GM12878 (cell line): ENCODE results near the gene PAX2. TPM values are rescaled to one million over a fixed set of nuclear protein-coding genes. Genes with fewer than 3 reads are reported as not detected.

Experiments used
- ATAC-seq: fragments of 200-7000 bp; cut with Tn5 transposase; 3 replicates; pipeline ENCODE4 v1.9.1; 2020; ENCODE audit warnings: mild to moderate bottlenecking, moderate library complexity
- BruUV-seq: library from RNA; stranded (reverse); fragments of 400-500 nt; replicated peaks from 2 replicates; lab custom pipeline; 2021; lab: Mats Ljungman, UMichigan
- CTCF ChIA-PET: fragments of 300-600 bp; sonication (Branson Sonifier 250); formaldehyde crosslinking; extraction: SDS; loops from one replicate; lab custom pipeline; 2021; ENCODE audit warnings: inconsistent platforms; lab: Yijun Ruan, JAX
- POLR2A ChIA-PET: fragments of 350-600 bp; formaldehyde crosslinking; extraction: SDS; loops from one replicate; lab custom pipeline; 2021; ENCODE audit warnings: inconsistent platforms; lab: Charles Lee
- RAD21 ChIA-PET: fragments of 300-600 bp; sonication (Branson Sonifier 250); formaldehyde crosslinking; loops from one replicate; lab custom pipeline; 2023; ENCODE audit warnings: antibody characterized with exemption; ENCODE audit not compliant: unreplicated experiment; lab: Charles Lee
- SMC1A ChIA-PET: fragments of 300-600 bp; sonication (Branson Sonifier 250); formaldehyde crosslinking; loops from one replicate; lab custom pipeline; 2023; ENCODE audit not compliant: unreplicated experiment, uncharacterized antibody; lab: Charles Lee
- DNase-seq: peaks from one replicate; pipeline ENCODE4 v3.0.0-alpha.2; 2011; ENCODE audit warnings: low read depth, low spot score
- FAIRE-seq: peaks from 3 replicates; lab custom pipeline; 2011; peaks lifted over from hg19 to GRCh38; lab: Jason Lieb, UNC
- H2AFZ ChIP-seq: 2 replicates; pipeline ENCODE4 v1.6.0; 2011; ENCODE audit warnings: low read depth, low read length, control low read depth; ENCODE audit not compliant: control insufficient read depth
- H3K27ac ChIP-seq: 2 replicates; pipeline ENCODE4 v1.5.1; 2011; ENCODE audit warnings: control low read depth; ENCODE audit not compliant: control insufficient read depth, insufficient read depth
- H3K27me3 ChIP-seq, 2 experiments: replicated peaks in 1 of 2; 2 replicates each; pipeline versions ENCODE4 v1.6.0 to v1.6.1; 2011; ENCODE audit warnings: low read length in 1 of 2; ENCODE audit not compliant: control insufficient read depth in 2 of 2, insufficient read depth in 2 of 2
- H3K36me3 ChIP-seq, 2 experiments: 2 replicates each; pipeline ENCODE4 v1.5.1; 2011; ENCODE audit warnings: low read length in 1 of 2; ENCODE audit not compliant: control insufficient read depth in 2 of 2, insufficient read depth in 2 of 2
- H3K4me1 ChIP-seq: 2 replicates; pipeline ENCODE4 v1.6.1; 2011; ENCODE audit warnings: mild to moderate bottlenecking, low read length, moderate library complexity, mixed read lengths; ENCODE audit not compliant: control insufficient read depth, insufficient read depth
- H3K4me2 ChIP-seq: 2 replicates; pipeline ENCODE4 v1.6.0; 2011; ENCODE audit warnings: control low read depth; ENCODE audit not compliant: control insufficient read depth, insufficient read depth
- H3K4me3 ChIP-seq: fragments of 200-600 bp; sonication (generic); 2 replicates; pipeline ENCODE4 v1.5.1; 2016
- H3K79me2 ChIP-seq: 2 replicates; pipeline ENCODE4 v1.6.0; 2011; ENCODE audit warnings: low read length; ENCODE audit not compliant: control insufficient read depth, insufficient read depth
- H3K9ac ChIP-seq: 2 replicates; pipeline ENCODE4 v1.8.0; 2011; ENCODE audit warnings: low read length, control low read depth, mixed read lengths; ENCODE audit not compliant: control insufficient read depth, insufficient read depth
- H3K9me3 ChIP-seq: replicated peaks from 3 replicates; pipeline ENCODE4 v1.5.1; 2011; ENCODE audit warnings: mild to moderate bottlenecking, low read length; ENCODE audit not compliant: control insufficient read depth, insufficient read depth
- H4K20me1 ChIP-seq: 2 replicates; pipeline ENCODE4 v1.6.0; 2011; ENCODE audit not compliant: control insufficient read depth, insufficient read depth
- BMI1 ChIP-seq: fragments of 450-650 bp; IDR thresholded peaks from 2 replicates; pipeline ENCODE4 v1.6.1; 2016; ENCODE audit warnings: mild to moderate bottlenecking, moderate library complexity, borderline replicate concordance
- CREB1 ChIP-seq: IDR thresholded peaks from 2 replicates; pipeline ENCODE4 v1.6.1; 2012; ENCODE audit warnings: low read depth, mild to moderate bottlenecking, inconsistent platforms
- HDAC6 ChIP-seq: fragments of 200-600 bp; sonication (generic); IDR thresholded peaks from one replicate; pipeline ENCODE4 v1.8.0; 2017; ENCODE audit warnings: antibody characterized with exemption; ENCODE audit not compliant: unreplicated experiment
- MTA2 ChIP-seq: fragments of 450-650 bp; IDR thresholded peaks from 2 replicates; pipeline ENCODE4 v1.6.1; 2016; ENCODE audit warnings: low read depth, mild to moderate bottlenecking, moderate library complexity
- MXI1 ChIP-seq: fragments of 150-350 bp; IDR thresholded peaks from 2 replicates; pipeline ENCODE4 v1.6.1; 2011; ENCODE audit warnings: low read depth, mild to moderate bottlenecking, inconsistent platforms, low read length, improper control_type of control experiment
- POLR2AphosphoS5 ChIP-seq: IDR thresholded peaks from 2 replicates; pipeline ENCODE4 v1.6.1; 2011; ENCODE audit warnings: mild to moderate bottlenecking, low read length, inconsistent platforms
- SKIL ChIP-seq: fragments of 450-650 bp; IDR thresholded peaks from 2 replicates; pipeline ENCODE4 v1.6.1; 2017; ENCODE audit warnings: mild to moderate bottlenecking, low read depth, inconsistent platforms; ENCODE audit not compliant: poor library complexity, severe bottlenecking
- TARDBP ChIP-seq: IDR thresholded peaks from 2 replicates; pipeline ENCODE4 v1.6.1; 2016; ENCODE audit warnings: borderline replicate concordance
- ZNF217 ChIP-seq: fragments of 450-650 bp; IDR thresholded peaks from 2 replicates; pipeline ENCODE4 v1.6.1; 2017; ENCODE audit warnings: antibody characterized with exemption, mild to moderate bottlenecking
- WGBS: methylation state at CpG from one replicate; pipeline ENCODE4 v1.1.6; 2016; ENCODE audit warnings: low lambda C conversion rate; ENCODE audit not compliant: insufficient replicate concordance, insufficient coverage; ENCODE audit errors: missing lambda C conversion rate; 5-methylcytosine and 5-hydroxymethylcytosine counted together
- in situ Hi-C: fragments of 300-500 bp; cut with MboI; formaldehyde crosslinking; loops from 9 replicates; pipeline ENCODE4 v1.14.3; 2018; ENCODE audit warnings: mixed read lengths
- intact Hi-C: fragments of 100-400 bp; cut with micrococcal nuclease; formaldehyde crosslinking; loops from one replicate; pipeline ENCODE4 v1.14.2; 2022; ENCODE audit not compliant: unreplicated experiment
- polyA plus RNA-seq, 11 experiments: library from polyadenylated mRNA; depleted of rRNA in 4 of 11; unstranded in 6 of 11; stranded (reverse) in 5 of 11; fragments of >200 nt; fragmentation: Nextera tagmentation in 4 of 11; fragmentation: Illumina TruSeq in 1 of 11; extraction: Ambion mirVana in 4 of 11; extraction: Trizol in 1 of 11; gene quantifications; 1 replicate in 1 of 11; 2 replicates in 10 of 11; pipeline versions ENCODE4 v1.2.1 to v1.2.3, GENCODE V29; 2011 to 2016; ENCODE audit warnings: inconsistent platforms in 2 of 11, missing spikeins in 2 of 11, low read depth in 1 of 11
- total RNA-seq, 4 experiments: library from RNA; depleted of rRNA in 3 of 4; stranded (reverse); fragments of >200 nt in 3 of 4; fragmentation: Illumina TruSeq in 1 of 4; extraction: Trizol in 1 of 4; gene quantifications; 2 replicates each; pipeline versions ENCODE4 v1.2.1 to v1.2.3, GENCODE V29; 2013 to 2021
- TF ChIP-seq, protein P1 (sequence below): IDR thresholded peaks from 2 replicates; pipeline ENCODE4 v1.6.1; 2012; ENCODE audit warnings: low read length, inconsistent platforms

Gene PAX2
- total and polyA plus RNA-seq, 10 of the 15 experiments (the other 5 are each of a cell fraction or from before 2014, with no cell fraction given) = not detected

DNA sequence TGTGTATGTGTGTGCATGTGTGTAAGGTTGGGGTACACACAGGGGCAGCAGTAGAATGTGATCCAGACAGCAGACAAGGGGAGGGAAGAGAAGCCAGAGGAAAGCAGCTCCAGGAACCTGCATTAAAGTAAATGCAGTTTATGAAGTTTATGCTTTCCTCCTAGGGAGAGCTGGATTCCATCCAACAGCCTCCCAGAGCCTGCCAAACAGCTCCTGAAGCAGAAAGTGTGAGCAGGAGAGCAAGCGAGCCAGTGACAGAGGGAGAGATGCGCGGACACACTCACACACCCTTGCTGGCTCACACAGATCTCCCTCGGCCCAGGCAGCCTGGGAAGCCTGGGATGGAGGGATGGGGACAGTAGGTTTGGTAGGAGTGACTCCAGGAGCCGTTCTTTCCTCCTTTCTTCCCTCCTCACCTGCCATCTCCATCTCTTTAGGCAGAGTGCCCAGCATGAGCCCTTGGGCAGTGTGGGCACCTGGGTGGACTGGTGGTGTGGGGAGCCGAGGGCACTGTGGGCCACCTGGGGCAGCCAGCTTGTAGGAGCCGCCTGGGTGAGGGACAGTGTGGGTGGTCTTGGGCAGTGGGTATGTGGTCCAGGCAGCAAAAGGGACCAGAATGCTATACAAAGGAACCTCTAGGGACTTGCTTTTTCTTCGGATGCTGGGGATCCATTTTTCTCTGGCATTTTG lies 46.1 kb downstream of the PAX2 start (continued):
- no peak for TF ChIP-seq SKIL
- no peak for TF ChIP-seq BMI1

GRCh38 chr10:100792574-100792973 lies 47.2 kb downstream of the PAX2 start:
- BruUV-seq = no TSS peak
- intact Hi-C loops = no loop called here
- SMC1A ChIA-PET = no interaction called here

More at GRCh38 chr10:100792574-100792973, 47.2 kb downstream of the PAX2 start:
- H3K79me2 ChIP-seq = no peaks in the 10 kb centered on the region
- no peak overlapping the region for H3K27ac ChIP-seq
- ChIA-PET RAD21 (no interaction called here), POLR2A (no interaction called here), CTCF (no interaction called here)
- H3K4me2 ChIP-seq = no peak overlapping the region
- no peak overlapping the region for H3K9ac ChIP-seq
- 42% methylated on average over 7 of the region's 8 CpGs for WGBS
- DNase-seq (no peak), ATAC-seq (no peak), FAIRE-seq (no peak)
- H4K20me1 ChIP-seq = no peaks in the 10 kb centered on the region
- peaks cover 3 to 5% of the 10 kb centered on the region in 2 experiments for H3K27me3 ChIP-seq
- no peaks in the 10 kb centered on the region for H3K36me3 ChIP-seq
- no peak overlapping the region for H2AFZ ChIP-seq
- TF ChIP-seq POLR2AphosphoS5 (no peak), CREB1 (no peak), ZNF217 (no peak), HDAC6 (no peak), MTA2 (no peak), MXI1 (no peak), TARDBP (no peak)
- TF ChIP-seq, protein P1, sequence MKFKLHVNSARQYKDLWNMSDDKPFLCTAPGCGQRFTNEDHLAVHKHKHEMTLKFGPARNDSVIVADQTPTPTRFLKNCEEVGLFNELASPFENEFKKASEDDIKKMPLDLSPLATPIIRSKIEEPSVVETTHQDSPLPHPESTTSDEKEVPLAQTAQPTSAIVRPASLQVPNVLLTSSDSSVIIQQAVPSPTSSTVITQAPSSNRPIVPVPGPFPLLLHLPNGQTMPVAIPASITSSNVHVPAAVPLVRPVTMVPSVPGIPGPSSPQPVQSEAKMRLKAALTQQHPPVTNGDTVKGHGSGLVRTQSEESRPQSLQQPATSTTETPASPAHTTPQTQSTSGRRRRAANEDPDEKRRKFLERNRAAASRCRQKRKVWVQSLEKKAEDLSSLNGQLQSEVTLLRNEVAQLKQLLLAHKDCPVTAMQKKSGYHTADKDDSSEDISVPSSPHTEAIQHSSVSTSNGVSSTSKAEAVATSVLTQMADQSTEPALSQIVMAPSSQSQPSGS = no peak
- in situ Hi-C loops = no loop called here
- no peaks in the 10 kb centered on the region for H3K9me3 ChIP-seq
- no peaks in the 10 kb centered on the region for H3K4me1 ChIP-seq
- no peak overlapping the region for H3K4me3 ChIP-seq
